CD4-positive, alpha-beta T cell treated with Interleukin-15 for 4 hours (primary cell): ENCODE data around the gene OCSTAMP.

Experiments
- DNase-seq: peaks from one replicate; pipeline ENCODE4 v3.0.0-alpha.2; 2020; ENCODE audit warnings: low spot score

The OCSTAMP gene

GRCh38 chr20:46550461-46550860 is at the start of gene OCSTAMP:
Gene OCSTAMP (minus strand): TSS chr20:46550654. CDS start chr20:46550560, 94 bp downstream.
- DNase-seq, result no peak

- DNase-seq, result no peak
Observed at GRCh38 chr20:46599227-46599987, 49.0 kb upstream of the OCSTAMP start.

DNA sequence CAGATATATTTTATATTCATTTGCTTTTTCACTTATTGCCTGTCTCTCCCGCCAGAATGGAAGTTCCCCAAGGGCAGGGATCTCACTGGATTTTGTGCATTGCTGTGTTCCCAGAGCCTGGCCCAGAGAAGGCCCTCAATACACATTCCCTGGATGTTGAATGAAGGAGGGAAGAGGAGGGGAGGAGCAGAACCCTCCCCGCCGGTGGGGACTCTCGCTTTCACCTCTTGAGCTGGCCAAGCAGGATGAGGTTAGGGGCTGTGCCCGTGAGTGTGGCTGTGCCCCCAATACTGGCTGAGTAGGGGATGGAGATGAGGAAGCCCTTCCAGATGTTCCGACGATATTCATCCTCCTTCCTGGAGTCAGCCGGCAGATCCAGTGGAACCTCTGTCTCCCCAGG is 45.5 kb upstream of the OCSTAMP start:
- no peak for DNase-seq

DNA sequence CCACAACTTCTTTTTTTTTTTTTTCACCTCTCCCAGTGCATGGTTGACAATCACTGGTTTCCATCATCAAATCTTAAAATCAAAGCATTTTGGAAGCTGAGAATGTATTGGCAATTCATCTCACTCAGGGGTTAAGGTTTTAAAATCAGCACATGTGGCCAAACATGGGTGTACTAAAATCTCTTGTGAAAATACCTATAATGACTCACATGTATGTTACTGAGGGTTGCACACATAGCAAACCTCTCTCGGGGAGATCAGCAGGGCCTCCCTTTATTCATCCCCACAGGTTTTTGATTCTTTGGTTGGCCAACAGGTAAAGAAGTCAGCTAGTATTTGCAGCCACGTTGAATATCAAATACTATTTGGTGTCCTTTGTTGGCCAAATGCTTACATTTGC is 44.3 kb upstream of the OCSTAMP start:
- no peak for DNase-seq

DNA sequence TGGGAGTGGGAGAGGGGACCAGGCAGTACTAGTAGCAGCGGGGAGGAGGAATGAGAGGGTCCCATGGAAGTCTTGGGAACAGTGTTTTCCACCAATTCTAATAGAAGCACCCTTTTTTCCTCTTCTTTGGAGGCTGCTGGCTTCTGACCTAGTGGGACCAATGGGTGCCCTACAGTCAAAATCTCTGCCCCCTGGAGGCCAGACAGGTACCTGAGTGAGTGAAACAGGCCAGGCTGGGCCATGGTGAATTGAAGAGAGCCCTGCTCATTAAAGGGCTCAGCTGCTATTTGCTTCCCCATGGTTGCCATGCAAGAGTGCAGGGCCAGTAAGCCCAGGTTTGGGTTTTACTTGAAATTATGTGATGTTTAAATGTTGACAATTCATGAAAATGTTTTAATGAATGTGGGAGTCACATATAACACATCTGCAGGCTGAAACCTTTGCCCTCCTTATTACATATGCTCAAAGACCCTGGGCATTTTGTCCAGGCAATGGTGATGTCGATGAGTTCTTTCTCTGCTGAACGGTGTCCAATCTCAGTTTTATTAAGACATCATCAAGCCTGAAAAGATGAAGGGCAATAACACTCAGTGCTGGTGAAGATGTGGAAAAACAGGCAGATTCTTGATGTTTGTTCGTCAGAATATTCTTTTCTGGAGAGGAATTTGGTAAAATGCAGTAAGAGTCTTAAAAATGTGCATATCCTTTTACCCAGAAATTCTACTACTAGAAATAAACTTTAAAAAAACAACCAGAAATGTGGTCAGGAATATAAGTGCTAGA is 42.3 kb upstream of the OCSTAMP start:
- no peak for DNase-seq

DNA sequence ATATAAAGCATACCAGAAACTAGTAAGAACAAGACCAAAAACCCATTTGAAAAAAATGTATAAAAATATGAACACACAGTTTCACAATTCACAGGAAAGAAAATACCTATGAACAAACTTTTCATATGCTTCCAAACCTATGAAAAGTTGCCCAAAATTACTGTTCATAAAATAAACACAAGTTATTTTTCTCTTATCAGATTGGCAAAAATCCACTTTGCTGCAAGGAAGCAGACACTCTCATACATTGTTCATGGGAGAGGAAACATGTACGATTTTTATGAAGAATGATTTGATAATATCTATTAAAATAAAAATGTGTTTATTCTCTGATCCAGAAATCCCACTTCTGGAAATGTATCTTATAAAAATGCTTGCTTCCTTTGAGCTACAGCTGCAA is 40.0 kb upstream of the OCSTAMP start:
- no peak for DNase-seq

DNA sequence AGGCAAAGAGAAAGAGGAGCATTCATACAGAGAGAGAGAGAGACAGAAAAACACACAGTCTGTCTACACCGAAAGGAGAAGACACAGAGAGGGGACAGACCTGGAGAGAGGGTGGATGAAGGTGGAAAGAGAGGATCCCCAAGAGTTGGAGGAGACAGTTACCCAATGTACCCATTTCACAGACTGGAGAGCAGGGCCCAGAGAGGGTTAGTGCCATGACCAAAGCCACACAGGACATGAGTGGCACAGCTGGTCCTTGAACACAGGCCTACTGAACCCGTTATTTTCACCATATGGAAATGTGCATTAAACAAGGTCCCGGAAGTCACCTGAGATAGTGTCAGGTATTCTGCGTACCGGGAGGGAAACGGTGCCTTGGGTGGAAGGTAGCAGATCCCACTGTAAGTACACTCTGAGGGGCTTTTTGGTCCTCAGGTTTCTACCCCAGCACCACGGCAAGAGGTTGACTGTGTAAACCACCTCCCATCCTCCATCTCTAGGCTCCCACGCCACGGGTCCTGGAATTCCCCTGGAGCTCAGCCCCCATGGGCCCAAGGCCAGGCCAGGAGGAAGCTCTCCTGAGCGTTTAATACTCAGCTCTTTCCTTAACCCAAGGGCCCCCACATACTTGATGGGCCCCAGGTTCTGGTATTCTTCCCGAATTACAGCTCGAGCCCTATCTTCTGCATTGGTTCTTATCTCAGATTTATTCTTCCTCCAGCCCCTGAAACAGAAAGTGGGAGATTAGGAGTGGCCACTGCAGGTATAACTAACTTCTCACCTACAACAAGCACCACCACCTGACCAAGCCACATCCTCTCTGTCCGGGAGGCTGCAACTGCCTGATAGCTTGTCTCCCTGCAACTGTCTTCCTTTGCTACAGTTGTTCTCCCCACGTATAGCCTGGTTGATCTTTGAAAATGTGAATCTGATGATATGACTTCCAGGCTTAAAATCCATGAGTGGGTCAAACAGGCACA is 38.4 kb upstream of the OCSTAMP start:
- no peak for DNase-seq

- no peak for DNase-seq
Observed at GRCh38 chr20:46587986-46588385, 37.5 kb upstream of the OCSTAMP start.

DNA sequence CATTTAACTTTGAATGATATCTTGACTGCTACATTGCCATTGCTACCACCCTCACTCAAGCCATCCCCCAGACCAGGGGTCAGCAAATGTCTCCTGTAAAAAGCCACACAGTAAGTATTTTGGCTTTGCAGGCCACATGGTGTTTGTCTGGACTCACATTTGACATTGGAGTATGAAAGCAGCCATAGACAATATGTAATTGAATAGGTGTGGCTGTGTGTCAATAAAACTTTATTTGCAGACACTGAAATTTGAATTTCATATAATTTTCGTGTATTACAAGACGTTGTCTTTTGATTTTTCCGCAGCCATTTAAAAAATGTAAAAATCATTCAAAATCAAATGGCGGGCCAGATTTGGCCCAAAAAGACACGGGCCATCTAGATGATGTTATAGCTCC is 36.3 kb upstream of the OCSTAMP start:
- DNase-seq, result no peak

- DNase-seq, result no peak
Observed at GRCh38 chr20:46584508-46584907, 34.1 kb upstream of the OCSTAMP start.

DNA sequence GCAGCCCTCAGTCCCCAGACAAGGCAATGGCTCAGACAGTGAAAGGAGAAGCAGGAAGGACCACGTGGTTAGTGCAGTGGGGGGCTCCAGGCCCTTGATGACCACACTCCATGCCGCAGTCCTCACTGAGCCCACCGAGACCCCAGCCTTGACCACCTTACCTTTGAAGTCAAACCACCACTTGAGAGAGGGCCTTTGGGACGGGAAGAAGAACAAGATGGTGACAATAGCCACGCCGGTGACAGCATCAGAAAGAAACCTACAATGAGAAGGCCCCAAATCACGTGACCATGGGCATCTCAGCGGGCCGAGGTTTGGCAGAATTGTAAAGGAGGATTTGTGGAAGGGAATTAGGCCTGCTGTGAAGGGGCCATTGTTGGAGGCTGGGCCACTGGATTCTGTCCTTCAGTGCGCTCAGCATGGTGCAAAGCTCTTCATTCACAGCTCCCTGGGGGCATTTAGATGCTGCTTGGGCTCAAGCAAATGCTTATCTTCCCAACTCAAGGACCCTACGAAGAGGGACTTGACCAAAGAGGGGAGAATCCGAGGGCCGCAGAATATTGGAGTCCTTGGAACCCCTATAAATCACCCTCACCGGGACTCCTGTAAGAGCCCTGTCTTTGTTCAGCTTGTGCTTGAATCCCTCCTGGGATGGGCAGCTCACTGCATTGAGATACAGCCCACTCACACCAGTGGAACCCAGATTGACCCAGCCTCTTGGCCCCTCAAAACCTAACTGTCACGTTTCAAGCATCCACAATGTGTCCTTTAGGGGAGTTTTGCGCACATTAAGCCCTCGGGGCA is 33.2 kb upstream of the OCSTAMP start:
- DNase-seq, result no peak

DNA sequence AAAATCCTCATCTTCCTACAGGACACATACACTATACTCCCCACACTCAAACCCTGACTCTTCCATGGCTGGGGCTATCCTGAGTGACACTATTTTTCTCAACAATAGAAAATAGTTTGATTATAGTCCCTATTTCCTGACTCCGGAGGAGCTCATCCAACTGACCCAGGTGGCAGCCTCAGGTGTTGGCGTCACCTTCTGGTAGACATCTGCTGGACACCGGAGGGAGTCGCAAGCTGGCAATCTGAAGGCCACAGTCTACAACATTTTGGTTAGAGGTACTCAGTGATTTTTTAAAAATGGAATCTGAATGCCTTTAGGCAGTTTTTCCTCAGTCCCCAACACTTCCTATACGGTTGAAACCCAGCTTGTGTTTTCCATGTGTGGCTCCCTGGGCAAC is 32.2 kb upstream of the OCSTAMP start:
- no peak for DNase-seq

- no peak for DNase-seq
Observed at GRCh38 chr20:46581391-46581790, 30.9 kb upstream of the OCSTAMP start.

GRCh38 chr20:46580613-46581205 is 30.3 kb upstream of the OCSTAMP start:
- DNase-seq, result no peak

- no peak for DNase-seq
Observed at GRCh38 chr20:46578745-46579144, 28.3 kb upstream of the OCSTAMP start.

DNA sequence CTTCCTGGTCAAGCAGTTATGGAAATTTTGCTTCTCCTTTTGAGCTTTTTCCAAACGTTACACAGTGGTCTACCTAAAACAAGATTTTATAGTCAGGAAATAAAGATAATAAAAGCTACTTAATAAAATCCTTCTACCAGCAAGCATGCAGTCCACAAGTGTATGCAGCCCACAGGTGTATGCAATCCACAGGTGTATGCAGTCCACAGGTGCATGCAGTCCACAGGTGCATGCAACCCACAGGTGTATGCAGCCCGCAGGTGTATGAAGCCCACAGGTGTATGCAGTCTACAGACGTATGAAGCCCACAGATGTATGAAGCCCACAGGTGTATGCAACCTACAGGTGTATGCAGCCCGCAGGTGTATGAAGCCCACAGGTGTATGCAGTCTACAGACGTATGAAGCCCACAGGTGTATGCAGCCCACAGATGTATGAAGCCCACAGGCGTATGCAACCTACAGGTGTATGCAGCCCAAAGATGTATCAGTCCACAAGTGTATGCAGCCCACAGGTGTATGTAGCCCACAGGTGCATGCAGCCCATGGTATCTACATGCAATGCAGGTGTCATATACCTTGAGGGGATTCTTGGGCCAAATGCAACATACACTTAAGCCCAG is 26.4 kb upstream of the OCSTAMP start:
- DNase-seq, result no peak

DNA sequence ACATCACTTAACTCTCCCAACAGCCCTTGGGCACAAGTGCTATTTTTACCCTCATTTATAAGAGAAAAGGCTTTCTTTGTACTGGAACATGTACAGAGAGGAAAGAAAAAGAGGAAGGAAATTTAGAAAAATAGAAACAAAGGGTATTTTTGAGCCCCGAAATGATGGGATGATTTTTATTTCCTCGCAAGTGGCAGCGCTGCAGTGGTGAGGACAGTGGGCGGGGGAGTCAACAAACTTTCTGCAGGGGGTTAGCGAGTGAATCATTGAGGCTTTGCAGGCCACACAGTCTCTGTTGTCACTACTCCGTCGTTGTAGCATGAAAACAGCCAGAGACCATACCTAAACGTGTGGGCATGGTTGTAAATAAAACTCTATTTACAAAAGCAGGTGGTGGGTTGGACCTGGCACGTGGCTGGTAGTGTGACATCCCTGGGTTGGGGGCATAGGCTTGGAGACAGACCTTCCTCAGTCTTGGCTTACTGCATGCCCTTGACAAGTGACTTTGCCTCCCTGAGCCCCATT is 25.5 kb upstream of the OCSTAMP start:
- DNase-seq, result no peak

- no peak for DNase-seq
Observed at GRCh38 chr20:46575394-46575793, 24.9 kb upstream of the OCSTAMP start.

DNA sequence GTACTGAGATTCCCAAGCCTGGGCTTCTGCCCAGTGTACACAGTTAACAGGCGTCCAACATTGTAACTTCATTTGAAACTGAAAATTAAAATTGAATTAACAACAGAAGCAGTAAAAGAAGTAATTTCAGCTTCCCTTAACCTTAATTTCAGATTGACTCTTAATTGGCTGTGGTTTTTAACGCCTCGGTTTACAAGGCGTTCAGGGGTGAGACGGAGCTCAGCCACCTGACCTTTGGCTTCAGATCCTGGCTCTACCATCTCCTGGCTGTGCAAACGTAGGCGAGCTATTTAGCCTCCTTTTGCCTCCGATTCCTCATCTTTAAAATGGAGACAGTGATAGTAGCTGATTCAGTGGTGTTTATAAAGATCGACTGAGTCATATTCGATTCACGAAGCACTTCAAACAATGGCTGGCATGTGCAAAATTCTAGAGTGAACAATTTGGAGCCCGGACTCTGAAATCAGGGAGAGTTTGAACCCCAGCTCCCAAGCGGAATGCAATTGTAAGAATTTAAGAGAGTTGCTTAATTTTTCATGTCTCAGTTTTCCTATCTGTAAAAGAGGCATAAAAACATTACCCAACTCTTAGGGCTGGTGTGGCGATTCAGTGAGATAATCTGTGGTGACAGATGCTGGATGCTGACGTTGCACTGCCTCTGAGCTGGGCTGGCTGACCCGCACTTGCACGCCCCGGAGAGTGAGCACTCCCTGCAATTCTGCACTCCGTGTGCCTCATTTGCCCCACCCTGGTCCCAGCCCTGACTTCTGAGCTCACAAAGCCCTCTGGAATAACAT is 23.5 kb upstream of the OCSTAMP start:
- DNase-seq, result no peak

GRCh38 chr20:46573234-46573633 is 22.8 kb upstream of the OCSTAMP start:
- no peak for DNase-seq
